K562 (cell line): ENCODE data around the gene CREB3L4. TPM values are rescaled to one million over a fixed set of nuclear protein-coding genes. Genes with fewer than 3 reads are reported as not detected.

Source experiments
- BACH1 ChIP-seq: fragments of 200-800 bp; sonication (Bioruptor generic); IDR thresholded peaks from 2 replicates; pipeline ENCODE4 v1.6.1; 2016; ENCODE audit warnings: missing genetic modification characterization, missing compliant biosample characterization
- BDP1 ChIP-seq: IDR thresholded peaks from 3 replicates; pipeline ENCODE4 v1.6.1; 2011; ENCODE audit not compliant: insufficient read length, insufficient read depth
- BRF2 ChIP-seq: IDR thresholded peaks from 3 replicates; pipeline ENCODE4 v1.6.1; 2011; ENCODE audit warnings: borderline replicate concordance, mild to moderate bottlenecking; ENCODE audit not compliant: insufficient read length, insufficient read depth
- CBFA2T3 ChIP-seq: fragments of 450-650 bp; IDR thresholded peaks from 2 replicates; pipeline ENCODE4 v1.6.1; 2017
- CBX1 ChIP-seq: sonication (generic); IDR thresholded peaks from 2 replicates; pipeline ENCODE4 v1.6.1; 2016; ENCODE audit warnings: antibody characterized with exemption, low read depth, mild to moderate bottlenecking
- CTBP1 ChIP-seq: fragments of 450-650 bp; IDR thresholded peaks from 2 replicates; pipeline ENCODE4 v1.6.1; 2016; ENCODE audit warnings: borderline replicate concordance
- DIDO1 ChIP-seq: fragments of 450-650 bp; IDR thresholded peaks from 2 replicates; pipeline ENCODE4 v1.6.1; 2016; ENCODE audit warnings: low read depth, missing biosample characterization, missing genetic modification characterization
- DLX4 ChIP-seq: fragments of 250-450 bp; sonication (Bioruptor Pico); IDR thresholded peaks from 2 replicates; pipeline ENCODE4 v1.6.1; 2021; ENCODE audit warnings: mild to moderate bottlenecking
- DMBX1 ChIP-seq: fragments of 250-450 bp; sonication (Bioruptor Pico); IDR thresholded peaks from 2 replicates; pipeline ENCODE4 v1.8.0; 2022; ENCODE audit warnings: inconsistent platforms, mild to moderate bottlenecking, moderate library complexity, borderline replicate concordance
- ETV5 ChIP-seq: sonication (generic); formaldehyde crosslinking; IDR thresholded peaks from 2 replicates; pipeline ENCODE4 v1.4.0; 2020; ENCODE audit warnings: low read depth, mild to moderate bottlenecking, missing genetic modification reagents
- MGA ChIP-seq: fragments of 450-650 bp; IDR thresholded peaks from 2 replicates; pipeline ENCODE4 v1.6.1; 2016; ENCODE audit warnings: mild to moderate bottlenecking, moderate library complexity
- NFIC ChIP-seq: fragments of 450-650 bp; IDR thresholded peaks from 2 replicates; pipeline ENCODE4 v1.6.1; 2017; ENCODE audit warnings: mild to moderate bottlenecking, inconsistent platforms
- SIRT6 ChIP-seq: IDR thresholded peaks from one replicate; pipeline ENCODE4 v1.6.1; 2012; ENCODE audit warnings: low read depth, mild to moderate bottlenecking, control low read depth, inconsistent platforms, low read length, moderate library complexity
- SMC3 ChIP-seq: conservative IDR thresholded peaks from 2 replicates; pipeline ENCODE4 v1.6.1; 2011; ENCODE audit warnings: low read depth, low read length, improper control_type of control experiment; ENCODE audit not compliant: insufficient read depth
- ZNF764 ChIP-seq: fragments of 250-450 bp; sonication (Bioruptor Pico); IDR thresholded peaks from 2 replicates; pipeline ENCODE4 v1.4.0; 2020; ENCODE audit warnings: low read depth, mild to moderate bottlenecking, moderate library complexity
- polyA plus RNA-seq, 8 experiments: library from polyadenylated mRNA; depleted of rRNA in 4 of 8; stranded (reverse) in 5 of 8; unstranded in 3 of 8; fragments of >200 nt; fragmentation: Nextera tagmentation in 2 of 8; fragmentation: Illumina TruSeq in 1 of 8; extraction: Ambion mirVana in 2 of 8; extraction: Trizol in 1 of 8; gene quantifications; 2 replicates each; pipeline versions ENCODE4 v1.2.1 to v1.2.3, GENCODE V29; 2011 to 2014; ENCODE audit warnings: inconsistent platforms in 1 of 8, missing spikeins in 1 of 8
- total RNA-seq, 7 experiments: library from RNA; depleted of rRNA in 6 of 7; stranded (reverse); fragments of >200 nt in 6 of 7; fragmentation: Illumina TruSeq in 2 of 7; extraction: Trizol in 2 of 7; gene quantifications; 2 replicates each; pipeline versions ENCODE4 v1.2.1 to v1.2.3, GENCODE V29; 2011 to 2021; ENCODE audit warnings: low replicate concordance in 1 of 7

Gene CREB3L4
- total and polyA plus RNA-seq, 9 of the 15 experiments (the other 6 are each of a cell fraction or from before 2014, with no cell fraction given): 9.9 to 18.6 (median 13.9) TPM

- TF ChIP-seq MGA (no peak; the same call in 1 of the 2 replicates), CBX1 (no peak; the same call in 1 of the 2 replicates), DLX4 (CRISPR knock-in tag) (no peak), ZNF764 (no peak), CTBP1 (peak; percentile 78; the same call in 1 of the 2 replicates), BACH1 (tag) (no peak), SMC3 (peak; percentile 65; the same call in 1 of the 2 replicates), DMBX1 (no peak), ETV5 (no peak), SIRT6 (no peak), DIDO1 (tag) (no peak), BRF2 (no peak), BDP1 (no peak), CBFA2T3 (no peak), NFIC (peak; percentile 56)
These were observed 21.0 kb upstream of the CREB3L4 start, which contains the start of gene DENND4B (continued) for GRCh38 chr1:153946622-153947241.
